Sigmoid colon (tissue), 4 donors: ENCODE measurements around the gene SV2B.

Experiments used
- EP300 ChIP-seq, 4 donors: sonication (generic); formaldehyde crosslinking; IDR thresholded peaks; one replicate each; pipeline ENCODE4 v1.6.1; 2017; ENCODE audit warnings: antibody characterized with exemption in 4 of 4
- POLR2A ChIP-seq, 2 donors: fragments of 450-650 bp; IDR thresholded peaks; one replicate each; pipeline ENCODE4 v1.6.1; 2016; ENCODE audit warnings: antibody characterized with exemption in 2 of 2, mild to moderate bottlenecking in 2 of 2, moderate library complexity in 2 of 2
- TF ChIP-seq, protein P1 (sequence below), 4 experiments: fragments of 450-650 bp in 3 of 4; fragments of 200-600 bp in 1 of 4; IDR thresholded peaks; one replicate each; pipeline ENCODE4 v1.5.1; 2016 to 2019; ENCODE audit warnings: antibody characterized with exemption in 4 of 4, mild to moderate bottlenecking in 3 of 4, moderate library complexity in 2 of 4

GRCh38 chr15:91136386-91136923 lies 36.4 kb downstream of the SV2B start:
- TF ChIP-seq, protein P1, sequence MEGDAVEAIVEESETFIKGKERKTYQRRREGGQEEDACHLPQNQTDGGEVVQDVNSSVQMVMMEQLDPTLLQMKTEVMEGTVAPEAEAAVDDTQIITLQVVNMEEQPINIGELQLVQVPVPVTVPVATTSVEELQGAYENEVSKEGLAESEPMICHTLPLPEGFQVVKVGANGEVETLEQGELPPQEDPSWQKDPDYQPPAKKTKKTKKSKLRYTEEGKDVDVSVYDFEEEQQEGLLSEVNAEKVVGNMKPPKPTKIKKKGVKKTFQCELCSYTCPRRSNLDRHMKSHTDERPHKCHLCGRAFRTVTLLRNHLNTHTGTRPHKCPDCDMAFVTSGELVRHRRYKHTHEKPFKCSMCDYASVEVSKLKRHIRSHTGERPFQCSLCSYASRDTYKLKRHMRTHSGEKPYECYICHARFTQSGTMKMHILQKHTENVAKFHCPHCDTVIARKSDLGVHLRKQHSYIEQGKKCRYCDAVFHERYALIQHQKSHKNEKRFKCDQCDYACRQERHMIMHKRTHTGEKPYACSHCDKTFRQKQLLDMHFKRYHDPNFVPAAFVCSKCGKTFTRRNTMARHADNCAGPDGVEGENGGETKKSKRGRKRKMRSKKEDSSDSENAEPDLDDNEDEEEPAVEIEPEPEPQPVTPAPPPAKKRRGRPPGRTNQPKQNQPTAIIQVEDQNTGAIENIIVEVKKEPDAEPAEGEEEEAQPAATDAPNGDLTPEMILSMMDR (IDR thresholded peaks at IDR 0.05), result no peak
- TF ChIP-seq POLR2A (IDR thresholded peaks at IDR 0.05) (no peak), EP300 (IDR thresholded peaks at IDR 0.05) (no peak)
